Fibroblast of lung (primary cell): Measurements from ENCODE around the gene TUBB1. TPM values are rescaled to one million over a fixed set of nuclear protein-coding genes. Genes with fewer than 3 reads are reported as not detected.

Experiments
- DNase-seq, 2 donors: peaks; one replicate each; pipeline versions ENCODE4 v3.0.0 to v3.0.0-alpha.2; 2010; ENCODE audit warnings: low read depth in 2 of 2
- H2AFZ ChIP-seq: 2 replicates; pipeline ENCODE4 v1.5.1; 2012; ENCODE audit warnings: low read length, control low read depth, inconsistent platforms
- H3K27ac ChIP-seq: 2 replicates; pipeline ENCODE4 v1.5.1; 2011; ENCODE audit warnings: low read length, control low read depth; ENCODE audit not compliant: insufficient read depth
- H3K27me3 ChIP-seq: 2 replicates; pipeline ENCODE4 v1.5.1; 2011; ENCODE audit warnings: mild to moderate bottlenecking, low read length; ENCODE audit not compliant: control insufficient read depth, insufficient read depth
- H3K36me3 ChIP-seq: 2 replicates; pipeline ENCODE4 v1.5.1; 2011; ENCODE audit warnings: low read length; ENCODE audit not compliant: control insufficient read depth, insufficient read depth
- H3K4me1 ChIP-seq: 2 replicates; pipeline ENCODE4 v1.5.1; 2011; ENCODE audit warnings: low read length; ENCODE audit not compliant: control insufficient read depth, insufficient read depth; ENCODE audit errors: extremely low read depth
- H3K4me2 ChIP-seq: 2 replicates; pipeline ENCODE4 v1.5.1; 2011; ENCODE audit warnings: low read length, control low read depth; ENCODE audit not compliant: insufficient read depth; ENCODE audit errors: extremely low read depth
- H3K4me3 ChIP-seq, 4 experiments: fragments of 200-600 bp in 1 of 4; sonication (generic) in 1 of 4; replicated peaks in 1 of 4; 2 replicates each; pipeline ENCODE4 v1.5.1; 2011 to 2016; ENCODE audit warnings: low read length in 4 of 4, low read depth in 3 of 4, mild to moderate bottlenecking in 3 of 4, control low read depth in 2 of 4, inconsistent platforms in 1 of 4, mixed read lengths in 1 of 4; ENCODE audit not compliant: insufficient read depth in 1 of 4; ENCODE audit errors: control extremely low read depth in 1 of 4
- H3K79me2 ChIP-seq: 2 replicates; pipeline ENCODE4 v1.5.1; 2012; ENCODE audit warnings: mild to moderate bottlenecking, low read length, inconsistent platforms; ENCODE audit not compliant: control insufficient read depth, insufficient read depth
- H3K9ac ChIP-seq: 2 replicates; pipeline ENCODE4 v1.5.1; 2011; ENCODE audit warnings: mild to moderate bottlenecking, low read length, control low read depth; ENCODE audit not compliant: insufficient read depth
- H3K9me3 ChIP-seq: 2 replicates; pipeline ENCODE4 v1.5.1; 2012; ENCODE audit warnings: low read depth, low read length; ENCODE audit not compliant: control insufficient read depth, insufficient read depth
- H4K20me1 ChIP-seq: 2 replicates; pipeline ENCODE4 v1.5.1; 2011; ENCODE audit warnings: low read length; ENCODE audit not compliant: control insufficient read depth, insufficient read depth; ENCODE audit errors: extremely low read depth
- CTCF ChIP-seq, 2 donors: IDR thresholded peaks in 1 of 2; conservative IDR thresholded peaks in 1 of 2; 1 replicate in 1 of 2; 2 replicates in 1 of 2; pipeline ENCODE4 v1.5.1; 2011 to 2012; ENCODE audit warnings: low read length in 2 of 2, control low read depth in 1 of 2, inconsistent platforms in 1 of 2, low read depth in 1 of 2, mild to moderate bottlenecking in 1 of 2
- EZH2 ChIP-seq: IDR thresholded peaks from 2 replicates; pipeline ENCODE4 v1.5.1; 2012; ENCODE audit warnings: low read length, control low read depth, mild to moderate bottlenecking; ENCODE audit errors: missing control alignments
- polyA plus RNA-seq, 2 donors: library from polyadenylated mRNA; depleted of rRNA in 1 of 2; stranded (reverse) in 1 of 2; unstranded in 1 of 2; fragments of >200 nt; gene quantifications; 2 replicates each; pipeline ENCODE4 v1.2.1, GENCODE V29; 2011 to 2012; ENCODE audit warnings: missing spikeins in 1 of 2
- total RNA-seq: library from RNA; depleted of rRNA; stranded (reverse); fragments of >200 nt; gene quantifications from 2 replicates; pipeline ENCODE4 v1.2.1, GENCODE V29; 2014

TUBB1 gene
- total and polyA plus RNA-seq, 2 donors (not counting 1 experiment from before 2014, with no cell fraction given): under 0.01 TPM; not detected in 1

- H3K79me2 ChIP-seq: no peaks in the 10 kb centered on the region
- H3K27ac ChIP-seq: no peak overlapping the region
- H4K20me1 ChIP-seq: no peaks in the 10 kb centered on the region
- TF ChIP-seq EZH2 (no peak), CTCF (conservative IDR thresholded peaks at IDR 0.05 in 1 of 2, IDR thresholded peaks at IDR 0.05 in 1 of 2; ENCODE audit: low read depth in 1 of 2, low read length in 2 of 2) (no peak)
- no peak overlapping the region for H3K4me3 ChIP-seq
- H3K9ac ChIP-seq: no peak overlapping the region
- DNase-seq: no peak
- H3K4me2 ChIP-seq: no peak overlapping the region
- H2AFZ ChIP-seq: no peak overlapping the region
- H3K9me3 ChIP-seq: no peaks in the 10 kb centered on the region
- no peaks in the 10 kb centered on the region for H3K36me3 ChIP-seq
- H3K4me1 ChIP-seq: no peaks in the 10 kb centered on the region
- H3K27me3 ChIP-seq: no peaks in the 10 kb centered on the region
Measured at GRCh38 chr20:59017493-59018231, 1.6 kb upstream of the TUBB1 start.

GRCh38 chr20:59018817-59019216, 412 bp upstream of the TUBB1 start:
- no peaks in the 10 kb centered on the region for H3K79me2 ChIP-seq
- no peaks in the 10 kb centered on the region for H3K27me3 ChIP-seq
- no peak overlapping the region for H3K4me2 ChIP-seq
- no peak overlapping the region for H3K4me3 ChIP-seq
- H4K20me1 ChIP-seq: no peaks in the 10 kb centered on the region
- H3K27ac ChIP-seq: no peak overlapping the region
- no peaks in the 10 kb centered on the region for H3K9me3 ChIP-seq
- H2AFZ ChIP-seq: no peak overlapping the region
- H3K36me3 ChIP-seq: no peaks in the 10 kb centered on the region
- TF ChIP-seq EZH2: no peak
- TF ChIP-seq CTCF (conservative IDR thresholded peaks at IDR 0.05 in 1 of 2, IDR thresholded peaks at IDR 0.05 in 1 of 2; ENCODE audit: low read depth in 1 of 2, low read length in 2 of 2): no peak
- H3K9ac ChIP-seq: no peak overlapping the region
- no peak for DNase-seq
- H3K4me1 ChIP-seq: no peaks in the 10 kb centered on the region

GRCh38 chr20:59020938-59021551, 1.8 kb downstream of the TUBB1 start:
- Histone ChIP-seq H3K79me2 (peaks cover 8% of the 10 kb centered on the region), H3K36me3 (peaks cover 5% of the 10 kb centered on the region), H3K27ac (no peak overlapping the region), H3K4me1 (no peaks in the 10 kb centered on the region), H3K9me3 (no peaks in the 10 kb centered on the region), H3K4me2 (no peak overlapping the region), H3K4me3 (no peak overlapping the region), H3K9ac (no peak overlapping the region), H3K27me3 (no peaks in the 10 kb centered on the region), H2AFZ (no peak overlapping the region), H4K20me1 (no peaks in the 10 kb centered on the region)
- DNase-seq: peak in 1 of 2 donors; percentile 83
- TF ChIP-seq EZH2: no peak
- TF ChIP-seq CTCF (conservative IDR thresholded peaks at IDR 0.05 in 1 of 2, IDR thresholded peaks at IDR 0.05 in 1 of 2; ENCODE audit: low read depth in 1 of 2, low read length in 2 of 2): no peak
